KG1 (cell line): Measurements from ENCODE around the gene DCP1B.

Experiments
- DNase-seq: peaks from one replicate; lab custom pipeline; 2025; lab: John Stamatoyannopoulos, UW

Gene DCP1B

DNA sequence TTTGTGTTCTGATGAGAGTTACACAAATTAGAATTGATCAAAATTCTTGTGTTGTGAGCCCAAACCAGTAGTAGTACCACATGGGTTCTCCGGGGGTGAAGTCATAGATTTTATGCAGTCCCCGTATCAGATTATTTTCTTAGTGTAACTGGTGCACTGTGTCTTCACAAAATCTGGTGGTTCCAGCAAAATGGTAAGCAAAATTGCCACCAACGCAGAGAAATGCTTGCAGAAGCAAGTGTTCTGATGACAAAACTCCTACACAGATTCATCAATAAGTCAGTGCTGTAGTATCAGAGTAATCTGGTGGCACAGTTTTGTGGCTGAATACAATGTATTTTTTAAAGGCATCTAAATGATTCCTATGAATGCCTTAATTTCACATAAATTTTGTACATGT lies 84.5 kb downstream of the DCP1B start:
- DNase-seq: no peak

GRCh38 chr12:1919284-1919683 lies 85.0 kb downstream of the DCP1B start:
- no peak for DNase-seq

- DNase-seq: no peak
Observed at GRCh38 chr12:1918884-1919236, 85.4 kb downstream of the DCP1B start.

- DNase-seq: no peak
Observed at GRCh38 chr12:1918081-1918883, 86.0 kb downstream of the DCP1B start, which contains the start of gene CACNA2D4. TSS of gene CACNA2D4 (minus strand) at chr12:1918652. CDS start at chr12:1918473, 179 bp downstream.

DNA sequence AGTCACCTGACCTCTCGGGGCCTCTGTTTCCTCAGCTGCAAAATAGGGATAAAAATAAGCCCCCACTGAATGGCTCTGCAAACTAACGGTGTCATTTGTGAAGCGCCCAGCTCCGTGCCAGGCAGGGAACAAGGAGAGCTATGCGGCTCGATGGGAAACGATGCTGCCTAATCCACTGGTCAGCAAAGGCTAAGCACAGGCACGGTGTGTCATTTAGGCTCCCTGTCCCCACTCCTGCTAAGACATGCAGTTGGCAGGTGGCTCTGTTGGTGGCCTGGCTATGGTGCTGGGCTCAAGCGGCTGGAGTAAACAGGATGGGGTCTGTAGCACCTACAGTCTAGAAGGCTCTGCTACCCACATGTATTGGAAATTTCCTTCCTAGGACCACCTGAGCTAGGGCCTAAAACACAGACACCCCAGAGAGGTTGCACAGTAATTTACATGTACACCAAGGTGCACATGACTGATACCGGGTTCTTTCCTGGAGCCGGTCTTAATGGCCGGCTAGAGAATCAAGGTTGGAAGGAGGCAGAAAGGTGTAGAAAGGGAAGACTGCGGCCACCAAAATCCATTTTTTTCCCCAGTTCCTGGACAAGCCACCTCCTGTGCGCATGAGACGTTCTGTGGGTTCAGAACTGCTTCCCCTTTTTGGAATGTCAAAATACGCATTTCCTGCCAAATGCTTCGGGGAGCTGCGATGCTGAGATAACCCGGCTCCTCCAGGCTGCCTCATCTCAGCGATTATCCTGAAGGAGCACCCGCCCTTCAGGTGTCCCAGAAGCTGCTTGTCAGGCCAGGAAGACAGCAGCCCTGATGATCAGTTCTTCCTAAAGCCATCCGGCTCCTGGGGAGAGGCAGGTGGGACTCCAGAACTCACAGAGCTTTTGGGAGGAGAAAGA lies 86.8 kb downstream of the DCP1B start:
- no peak for DNase-seq

GRCh38 chr12:1916371-1917171 lies 87.7 kb downstream of the DCP1B start:
- no peak for DNase-seq

GRCh38 chr12:1915082-1915968 lies 88.9 kb downstream of the DCP1B start:
- no peak for DNase-seq

- DNase-seq: no peak
Observed at GRCh38 chr12:1914114-1914911, 89.9 kb downstream of the DCP1B start.

DNA sequence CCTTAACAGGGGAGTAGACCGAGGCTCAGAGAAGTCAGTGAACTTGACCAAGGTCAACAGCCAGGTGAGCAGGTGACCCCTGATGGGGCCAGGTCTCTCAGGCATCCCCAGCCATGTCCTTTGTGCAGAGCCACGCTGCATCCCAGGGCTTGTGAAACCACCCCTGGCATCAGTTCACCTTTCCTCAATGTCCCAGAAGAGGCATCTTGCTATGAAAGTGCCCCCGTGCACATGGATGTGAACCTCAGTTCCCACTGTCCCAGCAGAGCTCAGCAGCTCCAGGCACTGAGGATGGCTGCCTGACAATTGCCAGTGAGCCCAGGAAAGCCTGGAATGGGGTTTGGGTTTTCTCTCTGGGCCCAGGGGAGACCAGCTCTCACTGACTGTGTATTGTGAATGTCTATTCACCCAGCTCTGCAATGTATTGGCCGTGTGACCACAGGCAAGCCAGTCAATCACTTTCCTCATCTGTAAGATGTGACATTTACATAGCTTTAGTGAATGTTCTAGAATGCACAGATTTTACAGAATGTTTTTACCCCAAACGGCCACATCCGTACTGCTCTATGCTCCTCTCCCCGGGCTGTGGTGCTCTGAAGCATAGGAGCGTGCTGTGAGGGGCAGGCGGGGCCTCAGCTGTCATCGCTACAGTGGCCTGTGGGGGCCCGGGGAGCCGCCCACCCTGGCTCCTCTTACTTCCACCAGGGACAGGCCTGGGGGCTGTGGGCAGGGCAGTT lies 90.7 kb downstream of the DCP1B start:
- no peak for DNase-seq

GRCh38 chr12:1912580-1913376 lies 91.5 kb downstream of the DCP1B start:
- no peak for DNase-seq

DNA sequence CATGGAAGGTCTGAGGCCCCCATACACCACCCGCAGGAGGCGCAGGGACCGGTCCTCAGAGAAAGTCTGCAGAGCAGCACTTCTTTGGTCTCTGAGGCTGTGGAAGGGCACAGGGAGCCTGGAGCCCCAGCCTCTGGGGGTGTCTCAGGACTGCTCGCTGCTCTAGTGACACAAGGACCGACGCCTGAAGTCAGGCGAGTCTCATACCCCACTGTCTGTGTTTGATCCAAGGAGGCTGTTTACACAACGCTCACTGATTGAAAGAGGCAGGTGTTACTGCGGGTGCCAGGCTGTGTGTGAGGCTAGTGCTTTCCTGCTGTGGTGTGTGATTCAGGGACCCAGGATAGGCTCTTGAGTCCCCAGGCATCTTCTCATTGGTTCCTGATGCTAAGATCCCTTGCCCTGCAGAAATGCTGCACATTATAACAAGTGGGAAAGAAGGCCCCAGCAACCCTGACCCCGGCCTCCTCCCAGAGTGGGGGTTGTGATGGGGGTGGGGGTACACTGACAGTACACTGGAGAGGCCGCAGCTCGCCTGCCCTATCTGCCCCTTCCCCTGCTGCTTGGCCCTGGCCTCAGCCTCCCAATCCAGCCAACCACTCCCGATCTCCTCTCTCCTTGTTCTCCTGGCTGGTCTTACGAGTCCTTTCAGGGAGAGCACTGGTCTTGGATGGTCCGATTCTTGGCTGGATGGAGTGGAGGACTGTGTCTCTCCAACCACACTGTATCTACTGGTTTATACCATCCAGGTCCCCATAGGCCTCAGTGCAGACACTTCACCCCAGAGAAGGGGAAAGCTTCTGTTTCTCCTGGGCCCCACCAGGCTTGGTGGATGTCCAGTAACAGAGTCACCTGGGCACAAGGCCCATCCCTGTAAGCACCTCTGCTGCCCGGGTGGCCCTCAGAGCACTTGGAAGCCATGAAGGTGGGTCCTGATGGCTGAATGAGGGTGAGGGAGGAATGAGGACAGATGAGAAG lies 92.4 kb downstream of the DCP1B start:
- DNase-seq: no peak

DNA sequence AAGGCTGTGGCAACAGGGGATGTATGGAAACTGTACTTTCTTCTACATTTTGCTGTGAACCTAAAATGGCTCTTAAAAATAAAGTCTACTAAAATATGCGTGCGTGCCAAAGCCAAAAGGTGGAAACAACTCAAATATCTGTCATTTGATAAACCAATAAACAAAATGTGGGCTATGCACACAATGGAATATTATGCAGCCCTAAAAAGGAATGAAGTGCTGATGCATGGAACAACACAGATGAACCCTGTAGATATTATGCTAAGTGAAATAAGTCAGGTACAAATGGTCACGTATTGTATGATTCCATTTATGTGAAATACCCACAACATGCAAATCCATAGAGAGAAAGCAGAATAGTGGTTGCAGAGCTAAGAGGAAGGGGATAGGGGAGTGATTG lies 93.8 kb downstream of the DCP1B start:
- DNase-seq: no peak

DNA sequence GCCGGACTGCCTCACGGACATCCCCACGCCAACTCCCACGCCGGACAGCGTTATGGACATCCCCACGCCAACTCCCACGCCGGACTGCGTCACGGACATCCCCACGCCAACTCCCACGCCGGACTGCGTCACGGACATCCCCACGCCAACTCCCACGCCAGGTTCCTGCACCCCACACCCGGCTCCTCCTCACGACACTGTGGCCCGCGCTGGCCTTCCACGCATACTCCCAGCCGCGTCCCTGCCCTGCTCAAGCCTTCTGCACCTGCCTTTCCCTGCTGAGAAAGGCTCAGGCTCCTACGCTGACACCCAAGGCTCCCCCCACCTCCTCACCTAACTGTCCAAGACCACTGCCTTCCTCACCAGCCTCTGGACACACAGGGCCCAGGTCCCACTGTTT lies 95.5 kb downstream of the DCP1B start:
- DNase-seq: no peak

DNA sequence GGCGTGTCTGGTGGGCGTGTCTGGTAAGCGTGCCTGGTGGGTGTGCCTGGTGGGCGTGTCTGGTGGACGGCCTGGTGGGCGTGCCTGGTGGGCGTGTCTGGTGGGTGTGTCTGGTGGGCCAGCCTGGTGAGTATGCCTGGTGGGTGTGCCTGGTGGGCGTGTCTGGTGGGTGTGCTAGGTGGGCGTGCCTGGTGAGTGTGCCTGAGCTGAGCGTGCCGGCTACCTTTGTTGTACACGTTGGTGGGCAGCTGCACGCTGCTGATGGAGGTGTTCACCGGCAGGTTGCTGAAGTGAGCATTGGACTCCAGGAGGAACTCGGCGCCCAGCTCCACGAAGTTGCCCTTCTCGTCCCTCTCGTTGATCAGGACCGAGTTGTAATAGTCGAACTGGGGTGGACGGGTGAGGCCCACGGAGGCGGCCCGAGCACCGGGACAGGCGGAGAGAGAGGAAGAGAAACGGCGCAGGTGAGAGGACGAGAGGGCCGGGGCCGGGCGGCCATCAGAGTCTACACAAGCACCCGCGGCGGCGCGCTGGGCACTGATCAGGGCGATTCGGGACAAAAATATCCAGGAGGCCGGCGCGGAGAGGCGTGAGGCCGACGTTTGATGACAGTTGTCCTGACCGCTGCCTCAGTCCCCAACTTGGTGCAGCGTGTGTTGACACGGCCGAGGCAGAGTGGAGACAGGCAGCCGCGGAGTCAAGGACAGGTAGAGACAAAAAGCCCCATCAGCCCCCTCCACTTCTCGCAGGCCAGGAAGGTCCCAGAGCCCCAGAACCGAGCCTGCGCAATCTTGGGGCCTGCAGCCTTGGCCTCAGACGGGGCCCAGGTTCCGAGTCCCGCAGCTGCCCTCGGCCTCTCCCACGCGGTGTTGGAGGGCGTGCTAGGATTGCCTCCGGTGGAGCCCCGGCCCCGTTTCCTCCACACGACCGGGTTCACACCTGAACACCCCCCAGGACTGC lies 96.3 kb downstream of the DCP1B start:
- no peak for DNase-seq

DNA sequence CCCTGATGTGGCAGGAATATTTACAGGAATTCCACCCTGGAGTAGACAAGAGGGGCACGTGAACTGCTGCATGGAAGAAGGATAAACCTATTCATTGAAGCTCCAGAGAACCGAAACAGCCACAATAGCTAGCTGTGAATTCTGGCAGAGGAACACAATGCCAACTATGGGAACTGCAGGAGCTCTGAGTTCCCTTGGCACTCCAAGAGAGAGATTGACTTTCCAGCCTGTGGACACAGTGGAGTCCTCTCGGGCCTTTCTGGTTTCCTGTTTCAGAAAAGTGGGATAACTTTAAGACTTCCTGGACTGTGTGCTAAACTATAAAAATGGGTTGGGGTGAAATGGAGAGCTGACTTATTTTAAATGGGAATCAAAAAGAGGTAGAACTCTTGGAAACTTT lies 97.7 kb downstream of the DCP1B start:
- no peak for DNase-seq

DNA sequence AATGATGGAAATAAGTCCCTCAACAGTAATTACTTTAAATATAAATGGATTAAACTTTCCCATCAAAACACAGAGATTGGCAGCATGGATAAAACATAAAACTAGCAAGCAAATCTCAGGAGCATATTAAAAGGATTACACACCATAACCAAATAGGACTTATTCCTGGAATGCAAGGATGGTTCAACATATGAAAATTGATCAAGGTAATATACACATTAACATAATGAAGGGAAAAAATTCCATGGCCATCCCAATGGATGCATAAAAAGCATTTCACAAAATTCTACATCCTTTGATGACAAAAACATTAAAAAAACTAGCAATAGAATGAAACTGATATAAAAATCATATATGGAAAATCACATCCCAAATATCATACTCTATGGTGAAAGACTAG lies 99.4 kb downstream of the DCP1B start:
- DNase-seq: no peak

DNA sequence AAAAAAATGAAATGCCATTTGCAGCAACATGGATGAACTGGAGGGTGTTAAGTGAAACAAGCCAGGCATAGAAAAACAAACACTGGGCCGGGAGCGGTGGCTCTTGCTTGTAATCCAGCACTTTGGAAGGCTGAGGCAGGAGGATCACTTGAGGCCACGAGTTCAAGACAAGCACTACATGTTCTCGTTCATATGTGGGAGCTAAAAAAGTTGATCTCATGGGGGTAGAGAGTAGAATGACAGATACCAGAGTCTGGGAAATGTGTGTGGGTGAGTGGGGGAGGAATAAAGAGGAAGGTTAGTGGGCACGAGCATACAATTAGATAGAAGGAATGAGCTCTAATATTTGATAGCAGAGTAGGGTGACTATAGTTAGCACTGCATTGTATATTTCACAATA lies 107.3 kb downstream of the DCP1B start:
- DNase-seq: no peak
